NCI-H2029 treated with DMSO at 0.1 percent for 48 hours (cell line): ENCODE data around the gene NFE2L1.

ENCODE experiments used
- DNase-seq: peaks from one replicate; lab custom pipeline; 2025; lab: John Stamatoyannopoulos, UW

The NFE2L1 gene

GRCh38 chr17:48107137-48108055 is 59.2 kb downstream of the NFE2L1 start, which contains the start of gene SNX11:
SNX11 (plus strand) TSS chr17:48107766; CDS start chr17:48112044, 4,278 bp downstream.
- peak; percentile 54 for DNase-seq

- no peak for DNase-seq
Observed at GRCh38 chr17:48110761-48111160, 62.6 kb downstream of the NFE2L1 start.
